Epithelial cell of proximal tubule (primary cell): Measurements from ENCODE around the gene PTPRU. TPM values are rescaled to one million over a fixed set of nuclear protein-coding genes. Genes with fewer than 3 reads are reported as not detected.
A peak's percentile ranks its signal among the peaks of the same experiment; 100 is the strongest.
"Not testable (repeated sequence)": the region's sequence is repeated elsewhere in the genome, so short reads cannot be mapped to it uniquely, and the experiment has no call there.

ENCODE experiments used
- DNase-seq: peaks from one replicate; pipeline ENCODE4 v3.0.0-alpha.2; 2011; ENCODE audit warnings: low read depth
- H3K4me3 ChIP-seq: 2 replicates; pipeline ENCODE4 v1.5.1; 2011; ENCODE audit warnings: low read depth, mild to moderate bottlenecking, low read length
- CTCF ChIP-seq: conservative IDR thresholded peaks from 2 replicates; pipeline ENCODE4 v1.5.1; 2012; ENCODE audit warnings: low read depth, mild to moderate bottlenecking, low read length
- total RNA-seq: library from RNA; depleted of rRNA; stranded (reverse); fragments of >200 nt; gene quantifications from 2 replicates; pipeline ENCODE4 v1.2.3, GENCODE V29; 2015

Gene PTPRU
- total RNA-seq, 1 donor from 2014 or later: 44.7 TPM

- H3K4me3 ChIP-seq: no peak overlapping the region
- no peak for TF ChIP-seq CTCF
- DNase-seq: no peak
Measured at GRCh38 chr1:29227511-29227910, 8.8 kb upstream of the PTPRU start.

GRCh38 chr1:29230204-29230552 is 6.1 kb upstream of the PTPRU start:
- DNase-seq: no peak
- H3K4me3 ChIP-seq: peak overlapping the region; percentile 91
- no peak for TF ChIP-seq CTCF

GRCh38 chr1:29230553-29231378 is 5.6 kb upstream of the PTPRU start, which contains the start of gene MECR:
Gene MECR, minus strand, starts transcription at chr1:29230934. Its CDS starts 28 bp downstream, at chr1:29230906.
- TF ChIP-seq CTCF: no peak
- no peak for DNase-seq
- peak within 1 kb of the TSS; percentile 91 for H3K4me3 ChIP-seq

- TF ChIP-seq CTCF: no peak
- no peak overlapping the region for H3K4me3 ChIP-seq
- DNase-seq: no peak
Measured at GRCh38 chr1:29232387-29232786, 3.9 kb upstream of the PTPRU start.

- DNase-seq: no peak
- no peak for TF ChIP-seq CTCF
- no peak overlapping the region for H3K4me3 ChIP-seq
Measured at GRCh38 chr1:29233693-29234092, 2.6 kb upstream of the PTPRU start.

- TF ChIP-seq CTCF: no peak
- no peak overlapping the region for H3K4me3 ChIP-seq
- no peak for DNase-seq
Measured at GRCh38 chr1:29234471-29234870, 1.9 kb upstream of the PTPRU start.

GRCh38 chr1:29234881-29235280 is 1.4 kb upstream of the PTPRU start:
- not testable (repeated sequence) for H3K4me3 ChIP-seq, DNase-seq
